Gastroesophageal sphincter (tissue), 4 donors: ENCODE measurements around the gene CXCL3. TPM values are rescaled to one million over a fixed set of nuclear protein-coding genes. Genes with fewer than 3 reads are reported as not detected.

Source experiments
- ATAC-seq: fragments of 150-250 bp; one replicate; pipeline ENCODE4 v1.9.1; 2016; ENCODE audit warnings: mild to moderate bottlenecking, moderate library complexity
- H3K27ac ChIP-seq, 4 donors: fragments of 200-600 bp; sonication (generic) in 3 of 4; 1 replicate in 3 of 4; 2 replicates in 1 of 4; pipeline ENCODE4 v1.5.1; 2016 to 2019
- H3K27me3 ChIP-seq: fragments of 200-600 bp; sonication (generic); one replicate; pipeline ENCODE4 v1.5.1; 2019
- H3K36me3 ChIP-seq, 2 donors: fragments of 200-600 bp; sonication (generic); one replicate each; pipeline ENCODE4 v1.5.1; 2019; ENCODE audit warnings: control low read depth in 1 of 2
- H3K4me1 ChIP-seq, 3 donors: fragments of 200-600 bp; sonication (generic); 1 replicate in 2 of 3; 2 replicates in 1 of 3; pipeline ENCODE4 v1.5.1; 2016 to 2019; ENCODE audit warnings: control low read depth in 2 of 3
- H3K4me3 ChIP-seq, 2 donors: fragments of 200-600 bp; sonication (generic); one replicate each; pipeline ENCODE4 v1.5.1; 2019; ENCODE audit warnings: mild to moderate bottlenecking in 1 of 2, moderate library complexity in 1 of 2
- H3K9me3 ChIP-seq, 3 donors: fragments of 200-600 bp; sonication (generic); one replicate each; pipeline ENCODE4 v1.5.1; 2017 to 2019; ENCODE audit warnings: control low read depth in 2 of 3
- CTCF ChIP-seq, 4 experiments: fragments of 200-600 bp in 2 of 4; fragments of 450-650 bp in 2 of 4; sonication (generic) in 1 of 4; IDR thresholded peaks; one replicate each; pipeline ENCODE4 v1.5.1; 2017 to 2019; ENCODE audit warnings: antibody characterized with exemption in 4 of 4, mild to moderate bottlenecking in 2 of 4, moderate library complexity in 2 of 4
- EP300 ChIP-seq: sonication (generic); formaldehyde crosslinking; IDR thresholded peaks from one replicate; pipeline ENCODE4 v1.6.1; 2017; ENCODE audit warnings: antibody characterized with exemption, mild to moderate bottlenecking
- POLR2A ChIP-seq, 2 donors: fragments of 450-650 bp; IDR thresholded peaks; one replicate each; pipeline ENCODE4 v1.6.1; 2017; ENCODE audit warnings: antibody characterized with exemption in 2 of 2, mild to moderate bottlenecking in 2 of 2, moderate library complexity in 1 of 2
- POLR2AphosphoS5 ChIP-seq: sonication (generic); formaldehyde crosslinking; IDR thresholded peaks from one replicate; pipeline ENCODE4 v1.6.1; 2017; ENCODE audit warnings: antibody characterized with exemption
- WGBS, 2 donors: methylation state at CpG; one replicate each; pipeline ENCODE4 v1.1.5; 2018; ENCODE audit warnings: low coverage in 1 of 2; 5-methylcytosine and 5-hydroxymethylcytosine counted together
- total RNA-seq, 4 donors: library from RNA; depleted of rRNA; stranded (reverse); fragments of >200 nt; gene quantifications; one replicate each; pipeline ENCODE4 v1.1.0, GENCODE V29; 2016

CXCL3 gene
- total RNA-seq, 4 donors from 2014 or later, result 1.9 TPM; not detected in 3

- Histone ChIP-seq H3K4me3 (no peak overlapping the region), H3K36me3 (no peaks in the 10 kb centered on the region), H3K27me3 (no peaks in the 10 kb centered on the region), H3K9me3 (no peaks in the 10 kb centered on the region), H3K4me1 (no peaks in the 10 kb centered on the region), H3K27ac (no peak overlapping the region)
- no peak for TF ChIP-seq POLR2A (IDR thresholded peaks at IDR 0.05)
- no peak for TF ChIP-seq EP300
- no peak for TF ChIP-seq CTCF (IDR thresholded peaks at IDR 0.05)
- ATAC-seq, result no peak
Observed at GRCh38 chr4:74018116-74018515, 20.4 kb downstream of the CXCL3 start.

DNA sequence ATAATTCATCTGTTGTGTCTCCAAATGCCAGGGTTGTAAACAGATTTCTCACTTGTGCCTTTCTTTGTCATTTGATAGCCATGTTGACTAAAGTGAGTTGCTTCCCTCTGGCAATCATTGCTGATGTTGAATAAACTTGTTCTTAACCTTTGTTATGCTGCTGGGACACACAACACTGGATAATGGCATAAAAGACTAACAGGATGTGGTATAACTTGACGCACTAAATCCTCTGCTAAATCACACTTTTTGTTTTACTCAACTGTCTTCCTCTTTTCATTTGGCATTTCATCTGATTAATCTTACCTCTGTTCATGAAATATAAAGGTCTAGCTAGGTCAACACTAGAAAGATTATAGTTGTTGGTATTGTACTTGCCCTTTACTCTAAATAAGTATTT is 22.4 kb downstream of the CXCL3 start:
- no peaks in the 10 kb centered on the region for H3K4me1 ChIP-seq
- no peaks in the 10 kb centered on the region for H3K27me3 ChIP-seq
- no peak overlapping the region for H3K27ac ChIP-seq
- TF ChIP-seq POLR2A (IDR thresholded peaks at IDR 0.05) (no peak), EP300 (no peak), POLR2AphosphoS5 (no peak), CTCF (IDR thresholded peaks at IDR 0.05) (no peak)
- H3K36me3 ChIP-seq, result no peaks in the 10 kb centered on the region
- H3K4me3 ChIP-seq, result no peak overlapping the region
- ATAC-seq, result no peak
- WGBS, 2 donors, result 30 to 64% methylated on average over 1 of the region's 1 CpG
- H3K9me3 ChIP-seq, result no peaks in the 10 kb centered on the region

- Histone ChIP-seq H3K27ac (no peak overlapping the region), H3K4me1 (no peaks in the 10 kb centered on the region), H3K27me3 (no peaks in the 10 kb centered on the region), H3K4me3 (no peak overlapping the region), H3K36me3 (no peaks in the 10 kb centered on the region), H3K9me3 (no peaks in the 10 kb centered on the region)
- ATAC-seq, result no peak
- TF ChIP-seq POLR2A (IDR thresholded peaks at IDR 0.05), result no peak
- no peak for TF ChIP-seq EP300
- no peak for TF ChIP-seq CTCF (IDR thresholded peaks at IDR 0.05)
- no peak for TF ChIP-seq POLR2AphosphoS5
- 74 to 89% methylated on average over 3 of the region's 3 CpGs for WGBS, 2 donors
Observed at GRCh38 chr4:74015126-74015780, 23.2 kb downstream of the CXCL3 start.

- no peaks in the 10 kb centered on the region for H3K36me3 ChIP-seq
- TF ChIP-seq POLR2AphosphoS5, result no peak
- TF ChIP-seq POLR2A (IDR thresholded peaks at IDR 0.05), result no peak
- TF ChIP-seq CTCF (IDR thresholded peaks at IDR 0.05), result no peak
- no peak for TF ChIP-seq EP300
- H3K9me3 ChIP-seq, result no peaks in the 10 kb centered on the region
- no peak overlapping the region for H3K4me3 ChIP-seq
- ATAC-seq, result no peak
- H3K27ac ChIP-seq, result no peak overlapping the region
- 0 to 6% methylated on average over 1 of the region's 1 CpG for WGBS, 2 donors
- no peaks in the 10 kb centered on the region for H3K4me1 ChIP-seq
- no peaks in the 10 kb centered on the region for H3K27me3 ChIP-seq
Observed at GRCh38 chr4:74014332-74014731, 24.2 kb downstream of the CXCL3 start.

GRCh38 chr4:74013264-74013663 is 25.2 kb downstream of the CXCL3 start:
- TF ChIP-seq POLR2AphosphoS5 (no peak), POLR2A (IDR thresholded peaks at IDR 0.05) (no peak)
- Histone ChIP-seq H3K4me3 (no peak overlapping the region), H3K4me1 (no peaks in the 10 kb centered on the region), H3K9me3 (no peaks in the 10 kb centered on the region), H3K27me3 (no peaks in the 10 kb centered on the region), H3K27ac (no peak overlapping the region), H3K36me3 (no peaks in the 10 kb centered on the region)
- 64 to 82% methylated on average over 2 of the region's 2 CpGs for WGBS, 2 donors
- ATAC-seq, result no peak
